Choroid plexus epithelial cell (primary cell): ENCODE results near the gene DRAM2.

Experiments
- DNase-seq: peaks from one replicate; pipeline ENCODE4 v3.0.0-alpha.2; 2010; ENCODE audit warnings: low read depth
- H3K4me3 ChIP-seq: 2 replicates; pipeline ENCODE4 v1.5.1; 2011; ENCODE audit warnings: low read depth, mild to moderate bottlenecking, control low read depth, low read length, moderate library complexity
- TF ChIP-seq, protein P1 (sequence below): conservative IDR thresholded peaks from 2 replicates; pipeline ENCODE4 v1.5.1; 2011; ENCODE audit warnings: low read depth, mild to moderate bottlenecking, control low read depth, inconsistent platforms, low read length, moderate library complexity

The DRAM2 gene

DNA sequence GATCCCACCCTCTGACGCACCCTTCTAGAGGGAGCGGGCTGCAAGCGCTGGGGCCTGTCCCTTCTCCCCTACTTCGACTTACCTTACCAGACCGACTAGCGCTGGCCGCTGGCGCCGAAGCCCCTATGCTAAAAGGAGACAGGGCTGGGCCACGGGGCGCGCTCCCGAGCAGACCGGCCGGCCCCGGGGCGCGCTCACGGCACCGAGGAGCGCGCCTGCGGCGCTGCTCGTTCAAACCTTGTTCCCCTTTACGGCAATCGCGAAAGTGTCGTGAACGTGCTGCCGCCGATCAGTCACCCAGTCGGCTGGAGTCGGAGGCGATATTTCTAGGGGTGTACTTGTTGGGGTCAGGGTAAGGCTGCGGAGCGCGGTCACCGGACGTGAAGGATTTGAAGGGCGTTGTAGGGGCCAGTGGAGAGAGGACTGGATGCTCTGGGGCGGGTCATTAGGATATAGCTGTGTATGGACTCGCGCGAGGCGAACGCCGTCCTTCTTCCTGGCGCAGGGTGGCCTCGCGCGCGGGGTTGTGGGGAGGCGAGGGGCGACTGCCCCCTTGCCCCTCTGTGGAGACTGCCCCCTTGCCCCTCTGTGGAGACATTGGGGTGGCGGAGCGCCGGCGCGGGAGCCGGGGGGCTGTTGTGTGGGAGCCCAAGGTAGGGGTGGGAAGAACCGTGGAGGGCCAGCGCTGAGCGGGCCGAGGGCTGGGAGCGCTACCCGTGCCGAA is at the start of gene DRAM2, which contains the start of gene CEPT1:
DRAM2 (minus strand) TSS at position 138 of the 724 bp plus-strand sequence. CDS start 8,539 bp downstream, outside the sequence.
CEPT1 (plus strand) TSS at position 268 of the 724 bp plus-strand sequence. CDS start 7,492 bp downstream, outside the sequence.
- TF ChIP-seq, protein P1, sequence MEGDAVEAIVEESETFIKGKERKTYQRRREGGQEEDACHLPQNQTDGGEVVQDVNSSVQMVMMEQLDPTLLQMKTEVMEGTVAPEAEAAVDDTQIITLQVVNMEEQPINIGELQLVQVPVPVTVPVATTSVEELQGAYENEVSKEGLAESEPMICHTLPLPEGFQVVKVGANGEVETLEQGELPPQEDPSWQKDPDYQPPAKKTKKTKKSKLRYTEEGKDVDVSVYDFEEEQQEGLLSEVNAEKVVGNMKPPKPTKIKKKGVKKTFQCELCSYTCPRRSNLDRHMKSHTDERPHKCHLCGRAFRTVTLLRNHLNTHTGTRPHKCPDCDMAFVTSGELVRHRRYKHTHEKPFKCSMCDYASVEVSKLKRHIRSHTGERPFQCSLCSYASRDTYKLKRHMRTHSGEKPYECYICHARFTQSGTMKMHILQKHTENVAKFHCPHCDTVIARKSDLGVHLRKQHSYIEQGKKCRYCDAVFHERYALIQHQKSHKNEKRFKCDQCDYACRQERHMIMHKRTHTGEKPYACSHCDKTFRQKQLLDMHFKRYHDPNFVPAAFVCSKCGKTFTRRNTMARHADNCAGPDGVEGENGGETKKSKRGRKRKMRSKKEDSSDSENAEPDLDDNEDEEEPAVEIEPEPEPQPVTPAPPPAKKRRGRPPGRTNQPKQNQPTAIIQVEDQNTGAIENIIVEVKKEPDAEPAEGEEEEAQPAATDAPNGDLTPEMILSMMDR, result no peak
- peak; percentile 97 for DNase-seq
- H3K4me3 ChIP-seq, result peak within 1 kb of the TSS; percentile 86

DNA sequence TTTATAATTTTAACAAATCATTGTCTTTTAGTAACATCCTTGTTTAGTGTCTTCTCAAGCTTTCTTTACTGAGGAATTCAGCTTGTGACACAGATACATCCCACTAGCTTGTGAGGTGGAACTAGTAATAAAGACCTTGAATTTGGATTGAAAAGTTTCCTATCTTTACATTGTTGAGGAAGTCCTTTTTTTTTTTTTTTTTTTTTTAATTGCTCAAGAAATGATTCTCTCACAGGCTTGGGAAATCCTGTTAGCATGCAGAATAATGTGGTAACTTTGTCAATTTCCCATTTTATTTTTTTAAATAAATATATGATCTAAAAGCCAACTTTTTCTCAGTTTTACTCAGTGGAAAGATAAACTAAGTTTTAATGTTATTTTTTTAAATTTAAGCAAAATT is 44.8 kb upstream of the DRAM2 start:
- TF ChIP-seq, protein P1, result no peak
- no peak for DNase-seq
- no peak overlapping the region for H3K4me3 ChIP-seq

DNA sequence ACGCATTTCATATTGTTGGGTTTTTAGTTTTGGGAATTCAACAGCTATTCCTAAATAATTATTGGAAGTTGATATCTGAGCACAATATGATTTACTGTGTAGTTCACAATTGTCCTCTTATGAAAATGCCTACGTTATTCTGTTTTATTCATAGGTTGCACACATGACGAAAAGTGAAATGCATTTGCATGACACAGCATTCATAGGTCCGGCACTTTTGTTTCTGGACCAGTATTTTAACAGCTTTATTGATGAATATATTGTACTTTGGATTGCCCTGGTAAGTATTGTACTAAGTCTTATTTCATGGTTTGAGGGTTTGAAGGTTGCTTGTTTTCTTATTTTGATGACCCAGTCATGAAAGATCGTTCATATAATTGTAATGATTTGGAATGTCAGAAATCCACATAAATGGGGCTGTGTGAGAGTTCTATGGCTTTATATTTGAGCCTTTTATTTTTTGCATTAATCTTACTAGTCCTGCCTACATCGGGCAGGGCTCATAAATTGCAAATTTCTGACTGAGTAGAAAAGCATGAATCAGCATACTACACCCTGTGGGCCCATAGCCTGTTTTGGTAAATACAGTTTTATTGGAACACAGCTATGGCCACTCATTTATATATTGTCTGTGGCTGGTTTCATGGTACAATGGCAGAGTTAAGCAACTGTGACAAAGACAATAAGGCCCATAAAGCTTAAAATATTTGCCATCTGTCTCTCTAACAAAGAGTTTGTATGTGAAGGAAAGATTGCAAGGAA is 43.6 kb upstream of the DRAM2 start:
- TF ChIP-seq, protein P1, result no peak
- no peak overlapping the region for H3K4me3 ChIP-seq
- no peak for DNase-seq

DNA sequence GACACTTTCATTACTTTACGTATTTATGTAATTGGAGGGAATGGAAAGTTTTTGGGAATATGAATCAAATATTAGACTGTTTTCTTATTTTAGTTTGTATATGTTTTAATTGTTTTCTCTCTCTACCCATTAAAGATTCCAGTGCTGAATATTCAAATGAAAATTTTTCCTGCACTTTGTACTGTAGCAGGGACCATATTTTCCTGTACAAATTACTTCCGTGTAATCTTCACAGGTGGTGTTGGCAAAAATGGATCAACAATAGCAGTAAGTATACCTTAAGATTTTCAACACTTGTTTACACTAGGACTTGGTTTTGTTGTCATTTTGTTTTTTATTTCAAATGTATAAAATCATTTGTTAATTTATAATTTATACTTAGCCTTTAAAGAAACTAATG is 42.2 kb upstream of the DRAM2 start:
- H3K4me3 ChIP-seq, result no peak overlapping the region
- no peak for DNase-seq
- TF ChIP-seq, protein P1, result no peak

- DNase-seq, result no peak
- no peak overlapping the region for H3K4me3 ChIP-seq
- TF ChIP-seq, protein P1, result no peak
These were observed 40.2 kb upstream of the DRAM2 start for GRCh38 chr1:111179968-111180533.

DNA sequence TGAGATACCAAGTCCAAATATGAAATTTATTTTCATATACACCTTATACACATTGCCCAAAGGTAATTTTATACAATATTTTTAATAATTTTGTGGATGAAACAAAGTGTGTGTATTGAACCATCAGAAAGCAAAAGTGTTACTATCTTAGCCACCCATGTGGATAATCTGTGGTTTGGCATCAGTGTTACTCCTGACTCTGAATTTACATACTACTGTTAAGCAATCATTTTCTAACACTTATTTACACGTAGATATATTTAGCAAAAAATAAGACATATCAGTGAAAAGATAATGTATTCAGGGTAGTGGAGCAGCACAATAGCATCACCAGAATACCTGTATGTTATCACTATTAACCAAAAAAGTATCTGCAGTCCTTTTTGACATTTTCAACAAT is 36.8 kb upstream of the DRAM2 start:
- no peak for DNase-seq
- no peak overlapping the region for H3K4me3 ChIP-seq
- TF ChIP-seq, protein P1, result no peak
